Left forelimb (tissue), 1 donor: Measurements from ENCODE around the gene GLI2.
A peak's percentile ranks its signal among the peaks of the same experiment; 100 is the strongest.

ENCODE experiments used
- DNase-seq: peaks from one replicate; pipeline ENCODE4 v3.0.0-alpha.2; 2018; ENCODE audit warnings: low spot score

The GLI2 gene

GRCh38 chr2:120715353-120715752 lies 20.3 kb upstream of the GLI2 start:
- DNase-seq: peak; percentile 53

GRCh38 chr2:120715941-120716340 lies 19.7 kb upstream of the GLI2 start:
- peak; percentile 56 for DNase-seq

GRCh38 chr2:120716641-120717585 lies 18.8 kb upstream of the GLI2 start:
- peak; percentile 41 for DNase-seq

GRCh38 chr2:120719491-120719890 lies 16.2 kb upstream of the GLI2 start:
- DNase-seq: peak; percentile 58

DNA sequence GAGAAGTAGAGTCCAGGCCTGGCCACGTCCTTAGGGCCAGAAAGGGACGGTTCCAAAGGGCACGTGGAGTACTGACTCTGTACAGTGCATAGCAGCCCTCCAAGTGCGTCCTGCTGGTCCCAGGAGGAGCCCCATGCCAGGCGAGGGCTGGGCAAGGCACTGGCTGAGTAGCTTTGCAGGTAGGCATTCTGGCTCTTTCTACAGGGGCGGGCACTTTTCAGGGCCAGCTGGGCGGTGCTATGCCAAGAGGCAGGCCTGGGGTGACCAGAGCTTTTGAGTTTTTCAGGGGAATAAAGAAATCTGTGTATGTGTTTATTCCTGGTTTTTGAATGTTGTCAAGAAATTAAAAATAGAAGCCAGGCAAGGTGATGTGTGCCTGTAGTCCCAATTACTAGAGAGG lies 15.4 kb upstream of the GLI2 start:
- peak; percentile 60 for DNase-seq

DNA sequence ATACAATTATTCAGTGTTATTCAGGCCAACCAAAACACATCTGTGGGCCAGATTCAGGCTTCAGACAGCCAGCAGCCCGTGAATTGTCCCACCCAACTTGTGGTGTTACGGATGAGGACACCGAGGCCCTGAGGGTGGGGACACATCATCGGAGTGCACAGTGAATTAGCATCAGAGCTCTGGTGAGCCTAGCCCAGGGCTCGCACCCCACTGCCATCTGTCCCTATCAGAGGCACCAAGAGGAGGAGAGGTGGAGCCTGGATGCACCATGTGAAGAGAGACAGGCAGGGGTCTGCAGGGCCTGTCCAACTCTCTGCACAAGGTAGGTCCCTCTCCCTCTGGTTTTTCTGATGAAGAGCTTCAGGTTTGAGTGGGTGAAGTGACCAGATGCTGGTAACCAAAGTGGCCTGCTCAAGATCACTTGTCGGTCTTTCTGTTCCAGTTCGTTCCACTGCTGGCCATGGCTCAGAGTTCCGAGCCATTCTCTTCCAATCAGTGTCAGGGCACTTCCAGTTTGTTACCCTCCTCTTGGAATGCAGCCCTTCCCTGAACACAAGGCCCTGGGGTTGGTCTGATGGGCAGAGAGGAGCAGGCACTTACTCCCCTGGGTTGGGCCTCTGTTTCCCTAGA lies 14.8 kb upstream of the GLI2 start:
- DNase-seq: peak; percentile 51

GRCh38 chr2:120722246-120722567 lies 13.5 kb upstream of the GLI2 start:
- DNase-seq: peak; percentile 62

DNA sequence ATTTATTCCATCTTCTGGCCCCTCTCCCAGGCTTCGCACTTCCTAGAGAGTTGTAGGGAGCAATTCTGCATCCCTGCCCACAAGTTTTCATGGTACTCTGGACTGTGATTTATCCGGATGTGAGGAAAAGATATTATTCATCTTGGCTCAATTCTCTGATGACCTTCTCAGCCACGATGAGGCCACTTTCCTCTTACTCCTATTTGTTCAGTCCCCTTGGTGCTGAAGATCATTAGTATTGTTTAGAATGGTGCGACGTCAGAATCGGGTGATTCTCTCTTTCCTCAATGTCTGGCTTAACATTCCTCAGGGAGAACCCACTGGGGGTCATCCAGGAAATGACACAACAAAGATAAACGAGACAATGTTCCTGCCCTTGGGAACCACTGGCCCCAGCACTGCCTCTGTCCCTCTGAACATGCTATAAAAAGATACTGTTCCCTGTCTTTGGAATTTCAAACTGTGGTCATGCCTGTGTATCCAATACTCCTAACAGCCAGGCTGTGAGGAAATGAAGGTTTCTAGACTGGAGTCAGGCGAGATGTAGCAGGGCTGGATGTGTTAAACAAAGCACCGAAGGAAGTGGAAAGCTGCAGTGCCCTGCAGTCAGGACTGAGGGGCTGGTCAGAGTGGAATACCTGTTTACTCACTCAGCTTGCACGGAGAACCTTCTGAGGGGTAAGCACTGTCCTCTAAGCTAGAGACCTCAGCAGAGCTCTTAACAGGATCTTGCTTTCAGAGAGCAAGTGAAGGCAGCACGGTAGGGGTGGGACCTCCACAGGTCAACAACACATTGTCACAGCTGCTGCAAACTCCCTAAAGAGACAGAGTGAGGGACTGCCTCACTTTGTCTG lies 12.9 kb upstream of the GLI2 start:
- peak; percentile 28 for DNase-seq

DNA sequence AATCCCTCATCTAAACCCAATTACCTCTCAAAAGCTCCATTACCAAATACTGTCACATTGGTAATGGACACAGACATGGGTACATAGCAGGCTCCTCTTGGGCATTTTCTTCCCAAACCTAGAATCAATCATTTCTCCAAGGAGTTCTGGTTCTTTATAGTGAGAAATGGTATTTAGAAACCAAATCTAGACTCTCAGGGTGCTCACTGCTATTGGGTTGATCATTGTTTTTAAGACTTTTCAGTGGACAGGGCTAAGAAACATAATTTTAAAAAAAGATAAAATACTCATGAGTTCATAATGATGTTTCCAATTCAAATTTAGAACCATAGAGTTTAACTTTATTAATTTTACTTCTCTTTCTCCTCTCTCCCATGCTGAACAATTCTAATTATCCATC lies 9.4 kb upstream of the GLI2 start:
- no peak for DNase-seq

DNA sequence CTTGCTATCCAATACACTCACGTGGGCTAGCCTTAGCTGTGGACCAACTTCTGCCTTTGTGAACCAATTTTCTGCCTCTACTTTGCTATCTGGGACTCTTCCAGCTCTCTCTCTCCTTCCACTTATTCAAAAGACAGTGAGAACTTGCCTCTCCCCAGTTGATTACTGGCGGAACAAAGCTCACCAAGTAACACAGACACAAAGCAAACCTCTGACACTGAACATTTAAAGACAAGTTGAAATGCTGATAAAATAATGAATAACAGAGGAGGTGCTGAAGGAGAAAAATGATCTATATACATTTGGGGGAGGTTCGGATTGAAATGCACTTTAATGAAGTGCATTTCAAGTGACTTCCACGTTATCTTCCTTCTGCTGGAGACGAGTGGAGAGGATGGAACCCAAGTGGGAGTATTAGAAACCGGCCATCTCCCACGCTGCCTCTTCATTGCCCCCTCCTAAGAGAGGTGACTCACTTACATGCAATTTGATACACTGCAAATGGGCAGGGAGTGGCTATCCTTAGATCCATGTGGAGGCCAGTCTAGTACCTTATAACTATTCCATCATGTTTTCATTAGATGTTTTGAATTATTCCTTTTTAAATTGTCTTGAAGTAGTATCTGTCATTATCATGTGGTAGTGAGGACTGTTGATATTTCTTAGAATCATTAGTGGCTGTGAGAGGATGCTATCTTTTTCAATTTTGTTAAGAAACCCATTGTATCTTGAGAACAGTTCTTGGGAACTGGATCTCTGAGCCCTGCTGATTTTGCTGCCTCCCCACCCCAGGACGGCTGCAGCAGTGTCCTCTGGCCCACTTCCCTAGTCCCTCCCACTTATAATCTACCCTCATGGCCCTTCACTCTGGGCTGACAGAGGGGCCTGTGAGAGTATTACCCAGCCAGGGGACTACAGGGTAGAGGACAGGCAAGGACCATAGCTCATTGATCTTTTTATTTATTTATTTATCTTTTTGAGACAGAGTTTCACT lies 6.0 kb upstream of the GLI2 start:
- peak; percentile 60 for DNase-seq

GRCh38 chr2:120731175-120731574 lies 4.5 kb upstream of the GLI2 start:
- DNase-seq: peak; percentile 23

GRCh38 chr2:120732506-120733237 lies 3.0 kb upstream of the GLI2 start:
- no peak for DNase-seq

DNA sequence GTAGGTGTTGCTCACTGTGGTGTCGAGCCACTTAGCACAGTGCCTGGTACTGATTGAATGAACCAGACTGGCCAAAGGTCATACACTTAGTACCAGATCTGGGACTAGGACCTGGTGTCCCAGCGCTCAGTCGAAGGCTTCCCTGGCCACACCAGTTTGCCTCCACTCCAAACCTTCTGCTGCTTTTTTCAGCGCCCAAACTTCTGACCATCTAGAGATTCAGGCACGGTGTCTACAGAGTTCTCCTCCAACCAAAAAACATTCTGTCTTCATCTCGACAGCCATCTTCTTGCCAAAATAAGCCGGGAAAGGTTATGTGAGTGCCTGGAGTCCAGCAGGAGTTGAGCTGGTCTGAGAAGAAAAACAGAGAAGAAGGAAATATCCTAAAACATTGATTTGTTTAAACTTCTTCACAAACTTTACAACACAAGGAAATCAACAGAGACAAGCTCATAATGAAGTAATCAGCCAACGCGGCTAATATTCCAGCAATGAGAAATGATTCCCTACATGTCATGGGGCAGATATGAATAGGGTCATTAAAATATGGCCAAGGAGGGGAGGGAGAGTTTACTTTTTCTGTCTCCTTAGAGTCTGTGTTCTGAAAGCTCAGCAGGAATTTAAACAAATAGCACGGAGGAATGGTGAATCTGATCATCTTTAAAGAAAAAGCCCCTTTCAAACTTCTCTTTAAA lies 2.3 kb upstream of the GLI2 start:
- no peak for DNase-seq

DNA sequence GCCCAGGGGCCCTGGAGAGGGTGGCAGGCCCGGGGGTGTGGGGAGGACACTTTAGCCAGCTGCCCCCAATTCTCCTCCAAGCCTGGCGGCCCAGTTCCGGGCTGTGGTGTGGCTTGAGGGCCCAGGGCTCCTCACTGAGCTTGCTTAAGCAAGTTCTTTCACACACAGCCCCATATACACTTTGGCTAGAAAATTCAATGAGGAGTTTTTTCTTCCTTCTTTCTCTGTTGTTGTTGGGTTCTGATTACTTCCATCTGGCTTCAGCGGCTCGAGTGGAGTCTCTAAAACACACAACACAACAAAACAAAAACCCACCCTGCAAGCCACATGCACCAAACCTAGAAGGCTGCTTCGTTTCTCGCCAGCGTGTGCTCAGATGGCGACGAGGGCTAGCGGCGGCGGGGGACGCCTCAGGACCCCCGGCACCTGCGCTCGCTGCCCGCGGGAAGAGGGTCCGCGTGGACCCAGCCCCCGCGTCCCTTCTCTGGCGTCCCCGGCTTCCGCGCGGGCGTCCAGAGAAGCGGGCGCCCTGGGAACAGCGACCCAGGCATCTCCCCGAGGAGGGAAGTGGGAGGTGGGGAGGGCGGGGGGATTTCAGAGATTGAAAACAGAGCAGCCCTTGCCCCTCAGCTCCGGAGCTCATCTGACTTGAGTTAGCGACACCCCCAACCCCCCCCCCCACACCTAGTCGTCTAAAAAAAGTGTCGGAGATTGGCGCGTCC lies 577 bp upstream of the GLI2 start:
- DNase-seq: peak; percentile 74

GRCh38 chr2:120736202-120736623 lies 545 bp downstream of the GLI2 start:
- DNase-seq: no peak

DNA sequence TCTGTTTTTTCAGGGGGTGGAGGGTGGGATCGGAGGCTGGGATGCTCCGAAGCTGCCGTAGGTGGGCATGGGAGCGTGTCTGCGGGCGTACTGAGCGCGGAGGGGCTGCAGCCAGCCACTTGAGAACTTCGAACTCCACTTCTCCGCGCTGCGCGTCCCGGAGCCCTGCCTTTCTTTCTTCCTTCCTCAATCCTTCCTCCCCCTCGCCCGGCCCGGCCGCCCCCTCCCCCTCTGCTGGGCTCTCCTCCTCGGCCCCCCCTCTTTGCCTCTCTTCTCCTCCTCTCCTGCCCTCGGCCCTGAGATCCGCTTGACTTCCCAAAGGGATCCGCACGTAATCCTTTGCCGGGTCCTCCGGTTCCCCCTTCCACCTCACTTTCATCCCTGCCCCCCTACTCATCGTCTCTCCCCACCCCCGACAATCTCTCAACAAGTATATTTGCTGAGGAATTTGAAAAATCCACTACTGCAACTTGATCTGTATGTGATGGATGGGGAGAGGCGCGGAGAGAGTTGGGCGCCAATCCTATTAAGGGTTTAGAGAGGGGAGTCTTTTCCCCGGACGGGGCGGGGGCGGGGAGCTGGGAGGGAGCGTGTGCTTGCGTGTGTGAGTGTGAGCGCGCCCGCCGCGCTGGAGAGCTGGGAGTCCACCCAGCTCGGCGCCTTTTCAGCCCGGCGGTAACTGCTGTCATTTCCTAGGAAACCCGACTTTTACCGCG lies 1.1 kb downstream of the GLI2 start:
- DNase-seq: peak; percentile 87

DNA sequence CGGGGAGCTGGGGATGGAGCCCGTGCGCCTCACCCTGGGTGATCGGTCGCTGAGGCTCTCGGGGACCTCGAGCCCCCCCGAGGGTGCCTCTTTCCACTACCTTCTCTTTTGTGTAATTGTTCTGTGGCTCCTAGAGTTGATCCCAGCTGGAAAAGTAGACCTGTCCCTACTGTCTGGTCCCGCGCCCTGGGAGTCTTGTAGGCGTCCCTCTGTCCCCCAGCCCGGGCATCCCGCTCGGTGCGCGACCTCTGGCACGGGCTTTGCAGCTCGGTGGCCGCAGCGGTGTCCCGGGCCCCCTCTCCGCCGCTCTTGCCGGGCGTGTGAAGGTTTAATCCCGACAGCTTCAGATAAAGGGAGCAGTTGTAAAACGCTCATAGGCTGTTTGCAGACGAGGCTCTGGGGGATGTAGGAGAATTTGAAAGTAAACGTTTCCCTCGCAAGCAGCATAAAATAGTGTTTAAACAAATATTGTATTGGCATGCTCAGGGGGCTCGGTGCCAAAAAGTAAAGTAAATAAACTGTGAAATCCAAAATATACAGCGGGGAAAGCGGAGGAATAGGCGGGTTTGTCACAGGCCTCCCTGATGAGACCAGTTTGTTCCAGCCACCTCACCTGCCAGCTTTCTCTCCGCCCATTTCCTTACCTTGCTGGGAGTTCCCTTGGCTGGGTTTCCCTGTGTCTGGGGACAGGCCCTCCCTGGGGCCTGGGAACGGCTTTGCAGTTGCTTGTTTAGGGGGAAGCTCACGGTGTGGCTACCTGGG lies 1.9 kb downstream of the GLI2 start:
- DNase-seq: peak; percentile 84

GRCh38 chr2:120738117-120738516 lies 2.4 kb downstream of the GLI2 start:
- DNase-seq: no peak
